SK-N-SH (cell line): ENCODE measurements around the gene CD209. TPM values are rescaled to one million over a fixed set of nuclear protein-coding genes. Genes with fewer than 3 reads are reported as not detected.

Source experiments
- CTCF ChIA-PET: fragments of 300-600, 350-600 bp; formaldehyde crosslinking; extraction: SDS; loops from one replicate; lab custom pipeline; 2021; lab: Yijun Ruan, JAX
- POLR2A ChIA-PET: fragments of 350-600 bp; sonication (Branson Sonifier 250); formaldehyde crosslinking; extraction: SDS; loops from one replicate; lab custom pipeline; 2020; ENCODE audit warnings: antibody characterized with exemption, inconsistent platforms; lab: Yijun Ruan, JAX
- DNase-seq: peaks from one replicate; pipeline ENCODE4 v3.0.0; 2012
- H2AFZ ChIP-seq: fragments of 200-600 bp; sonication (generic); 2 replicates; pipeline ENCODE4 v1.8.1; 2016; ENCODE audit warnings: antibody characterized with exemption, mild to moderate bottlenecking, low read depth
- H3F3A ChIP-seq: fragments of 200-600 bp; sonication (generic); replicated peaks from 2 replicates; pipeline ENCODE3; 2016; ENCODE audit warnings: antibody characterized with exemption, mild to moderate bottlenecking; ENCODE audit not compliant: insufficient read depth
- H3K27ac ChIP-seq, 2 experiments: fragments of 200-500 bp in 1 of 2; fragments of 200-600 bp in 1 of 2; sonication (Bioruptor generic) in 1 of 2; sonication (generic), shearing (Covaris generic) in 1 of 2; 2 replicates each; pipeline versions ENCODE4 v1.5.1 to v1.6.1; 2014 to 2016; ENCODE audit warnings: low read depth in 2 of 2, inconsistent platforms in 1 of 2, low read length in 1 of 2, mild to moderate bottlenecking in 1 of 2, mixed read lengths in 1 of 2
- H3K27me3 ChIP-seq: fragments of 200-600 bp; sonication (generic), shearing (Covaris generic); 2 replicates; pipeline ENCODE4 v1.6.1; 2016; ENCODE audit warnings: mixed run types; ENCODE audit not compliant: insufficient read depth
- H3K36me3 ChIP-seq, 2 experiments: fragments of 200-500 bp in 1 of 2; fragments of 200-600 bp in 1 of 2; sonication (Bioruptor generic) in 1 of 2; sonication (generic) in 1 of 2; replicated peaks in 1 of 2; 2 replicates each; pipeline versions ENCODE3 to v1.5.1; 2014 to 2016; ENCODE audit warnings: low read length in 1 of 2, mild to moderate bottlenecking in 1 of 2; ENCODE audit not compliant: insufficient read depth in 2 of 2, control insufficient read depth in 1 of 2
- H3K4me1 ChIP-seq, 2 experiments: fragments of 200-500 bp in 1 of 2; fragments of 200-600 bp in 1 of 2; sonication (Bioruptor generic) in 1 of 2; sonication (generic), shearing (Covaris generic) in 1 of 2; 2 replicates each; pipeline versions ENCODE4 v1.5.1 to v1.6.1; 2014 to 2016; ENCODE audit warnings: low read depth in 1 of 2, low read length in 1 of 2, mixed run types in 1 of 2; ENCODE audit not compliant: insufficient read depth in 2 of 2, control insufficient read depth in 1 of 2
- H3K4me2 ChIP-seq: fragments of 200-600 bp; sonication (generic), shearing (Covaris generic); 2 replicates; pipeline ENCODE4 v1.6.1; 2017; ENCODE audit warnings: mixed run types
- H3K4me3 ChIP-seq, 2 experiments: fragments of 200-500 bp in 1 of 2; fragments of 200-600 bp in 1 of 2; sonication (Bioruptor generic) in 1 of 2; sonication (generic), shearing (Covaris generic) in 1 of 2; 2 replicates each; pipeline versions ENCODE4 v1.5.1 to v1.8.1; 2014 to 2016; ENCODE audit warnings: low read depth in 2 of 2, inconsistent platforms in 1 of 2, low read length in 1 of 2, mild to moderate bottlenecking in 1 of 2, mixed read lengths in 1 of 2, moderate library complexity in 1 of 2
- H3K79me2 ChIP-seq: fragments of 200-600 bp; sonication (generic); 2 replicates; pipeline ENCODE4 v1.8.1; 2017; ENCODE audit warnings: mild to moderate bottlenecking; ENCODE audit not compliant: insufficient read depth
- H3K9ac ChIP-seq: fragments of 200-600 bp; sonication (generic); 2 replicates; pipeline ENCODE4 v1.6.1; 2017; ENCODE audit warnings: mixed run types
- H3K9me2 ChIP-seq: fragments of 200-600 bp; sonication (generic); 2 replicates; pipeline ENCODE4 v1.6.1; 2017; ENCODE audit warnings: mixed run types
- H3K9me3 ChIP-seq: fragments of 200-600 bp; sonication (generic); 2 replicates; pipeline ENCODE4 v1.6.1; 2017; ENCODE audit warnings: mixed run types, mild to moderate bottlenecking, moderate library complexity
- H4K20me1 ChIP-seq: fragments of 200-600 bp; sonication (generic); 2 replicates; pipeline ENCODE4 v1.6.1; 2017; ENCODE audit warnings: mild to moderate bottlenecking, mixed run types; ENCODE audit not compliant: insufficient read depth
- ELF1 ChIP-seq: IDR thresholded peaks from 2 replicates; pipeline ENCODE4 v1.4.0; 2012
- EP300 ChIP-seq, 2 experiments: IDR thresholded peaks; 2 replicates each; pipeline versions ENCODE4 v1.4.0 to v1.6.1; 2012; ENCODE audit warnings: borderline replicate concordance in 1 of 2, low read depth in 1 of 2, low read length in 1 of 2
- FOSL2 ChIP-seq: IDR thresholded peaks from 2 replicates; pipeline ENCODE4 v1.4.0; 2012; ENCODE audit warnings: low read depth, mild to moderate bottlenecking, moderate library complexity, borderline replicate concordance
- FOXJ3 ChIP-seq: sonication (generic); formaldehyde crosslinking; IDR thresholded peaks from 2 replicates; pipeline ENCODE4 v1.5.1; 2020; ENCODE audit warnings: mild to moderate bottlenecking, missing genetic modification reagents
- FOXM1 ChIP-seq: IDR thresholded peaks from 2 replicates; pipeline ENCODE4 v1.4.0; 2012; ENCODE audit warnings: low read depth, mild to moderate bottlenecking
- GABPA ChIP-seq: IDR thresholded peaks from 2 replicates; pipeline ENCODE4 v1.4.0; 2012; ENCODE audit warnings: low read depth, mild to moderate bottlenecking
- GATA2 ChIP-seq: sonication (generic); formaldehyde crosslinking; IDR thresholded peaks from 2 replicates; pipeline ENCODE4 v1.5.0; 2020; ENCODE audit warnings: mild to moderate bottlenecking, missing genetic modification reagents
- JUND ChIP-seq: IDR thresholded peaks from 2 replicates; pipeline ENCODE4 v1.4.0; 2012
- MEF2A ChIP-seq: IDR thresholded peaks from 2 replicates; pipeline ENCODE4 v1.4.0; 2012; ENCODE audit warnings: low read depth, borderline replicate concordance
- MXI1 ChIP-seq: IDR thresholded peaks from 2 replicates; pipeline ENCODE4 v1.6.1; 2012; ENCODE audit warnings: mild to moderate bottlenecking, low read depth, low read length, improper control_type of control experiment
- NFIC ChIP-seq: IDR thresholded peaks from 2 replicates; pipeline ENCODE4 v1.4.0; 2012; ENCODE audit warnings: borderline replicate concordance
- POLR2AphosphoS5 ChIP-seq: IDR thresholded peaks from 2 replicates; pipeline ENCODE4 v1.6.1; 2012; ENCODE audit warnings: low read depth, low read length
- RCOR1 ChIP-seq: fragments of 150-350 bp; IDR thresholded peaks from 2 replicates; pipeline ENCODE4 v1.6.1; 2017; ENCODE audit warnings: antibody characterized with exemption, low read length
- SIN3A ChIP-seq: IDR thresholded peaks from 2 replicates; pipeline ENCODE4 v1.6.1; 2012; ENCODE audit warnings: low read depth, mild to moderate bottlenecking, low read length, moderate library complexity, borderline replicate concordance
- TEAD4 ChIP-seq: IDR thresholded peaks from 2 replicates; pipeline ENCODE4 v1.4.0; 2012; ENCODE audit warnings: mild to moderate bottlenecking, borderline replicate concordance; ENCODE audit not compliant: insufficient read depth
- YY1 ChIP-seq: IDR thresholded peaks from 2 replicates; pipeline ENCODE4 v1.4.0; 2012; ENCODE audit warnings: low read depth, mild to moderate bottlenecking
- WGBS: methylation state at CpG from one replicate; pipeline ENCODE4 v1.1.6; 2017; ENCODE audit warnings: low lambda C conversion rate; 5-methylcytosine and 5-hydroxymethylcytosine counted together
- polyA plus RNA-seq, 3 experiments: library from polyadenylated mRNA; depleted of rRNA; stranded (reverse); fragments of >200 nt; gene quantifications; 2 replicates each; pipeline ENCODE4 v1.2.3, GENCODE V29; 2012
- TF ChIP-seq, protein P1 (sequence below): IDR thresholded peaks from 2 replicates; pipeline ENCODE4; 2012
- TF ChIP-seq, protein P2 (sequence below): IDR thresholded peaks from 2 replicates; pipeline ENCODE4 v1.4.0; 2012; ENCODE audit warnings: low read depth, borderline replicate concordance
- TF ChIP-seq, protein P3 (sequence below): fragments of 150-350 bp; IDR thresholded peaks from 2 replicates; pipeline ENCODE4 v1.6.1; 2017; ENCODE audit warnings: antibody characterized with exemption, low read length, low read depth, borderline replicate concordance
- TF ChIP-seq, protein P4 (sequence below): fragments of 150-350 bp; IDR thresholded peaks from 2 replicates; pipeline ENCODE4 v1.6.1; 2016; ENCODE audit warnings: mild to moderate bottlenecking, low read depth, low read length

CD209 gene
- polyA plus RNA-seq, 1 of the 3 experiments (the other 2 are of a cell fraction): not detected

DNA sequence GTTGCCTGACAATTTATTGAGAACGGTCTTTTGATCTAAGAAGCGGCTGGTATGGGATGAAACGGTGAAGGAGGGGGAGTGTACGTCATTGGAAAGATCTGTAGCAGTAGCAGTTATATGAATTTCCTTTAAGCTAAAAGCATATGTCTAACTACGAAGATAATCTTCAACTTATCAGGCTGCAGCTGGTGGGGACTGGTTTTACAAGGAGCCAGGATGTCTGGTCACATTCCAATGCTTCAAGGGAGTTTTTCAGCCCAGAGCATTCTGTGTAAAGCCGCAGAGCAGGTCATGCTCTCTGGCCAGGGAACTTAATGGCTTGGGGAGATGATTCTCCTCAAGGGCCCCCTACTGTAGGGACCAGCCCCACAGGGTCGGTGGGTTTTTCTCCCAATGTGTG is 44.9 kb upstream of the CD209 start (continued):
- TF ChIP-seq, protein P1, sequence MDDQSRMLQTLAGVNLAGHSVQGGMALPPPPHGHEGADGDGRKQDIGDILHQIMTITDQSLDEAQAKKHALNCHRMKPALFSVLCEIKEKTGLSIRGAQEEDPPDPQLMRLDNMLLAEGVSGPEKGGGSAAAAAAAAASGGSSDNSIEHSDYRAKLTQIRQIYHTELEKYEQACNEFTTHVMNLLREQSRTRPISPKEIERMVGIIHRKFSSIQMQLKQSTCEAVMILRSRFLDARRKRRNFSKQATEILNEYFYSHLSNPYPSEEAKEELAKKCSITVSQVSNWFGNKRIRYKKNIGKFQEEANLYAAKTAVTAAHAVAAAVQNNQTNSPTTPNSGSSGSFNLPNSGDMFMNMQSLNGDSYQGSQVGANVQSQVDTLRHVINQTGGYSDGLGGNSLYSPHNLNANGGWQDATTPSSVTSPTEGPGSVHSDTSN: no peak
- TF ChIP-seq YY1 (no peak), FOXM1 (no peak)
- TF ChIP-seq, all 33 proteins: peak for 0

DNA sequence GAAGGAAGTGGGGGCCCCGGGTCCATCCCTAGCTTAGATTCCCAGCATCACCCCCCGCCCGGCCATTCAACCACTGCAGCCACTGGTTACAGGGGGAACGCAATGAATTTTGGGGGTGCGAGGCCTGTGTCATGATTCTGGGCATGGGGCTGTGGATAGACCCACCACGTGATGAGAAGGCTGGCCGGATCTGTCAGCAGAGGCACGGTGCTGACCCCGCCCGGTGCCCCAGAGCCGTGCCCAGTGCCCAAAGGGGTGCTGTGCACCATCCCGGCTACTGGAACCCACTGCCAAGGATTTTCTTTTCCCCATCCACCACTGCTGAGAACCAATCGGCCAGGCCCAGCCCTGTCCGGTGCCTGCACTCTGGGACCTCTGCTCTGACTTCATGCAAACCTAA is 43.1 kb upstream of the CD209 start:
- Histone ChIP-seq H3F3A (no peaks in the 10 kb centered on the region), H3K36me3 (no peaks in the 10 kb centered on the region), H4K20me1 (no peaks in the 10 kb centered on the region), H3K79me2 (no peaks in the 10 kb centered on the region), H3K4me1 (no peaks in the 10 kb centered on the region), H3K27ac (no peak overlapping the region), H3K9ac (no peak overlapping the region), H3K9me2 (no peaks in the 10 kb centered on the region), H2AFZ (no peak overlapping the region), H3K4me2 (no peak overlapping the region), H3K27me3 (peaks cover 43% of the 10 kb centered on the region), H3K9me3 (no peaks in the 10 kb centered on the region), H3K4me3 (no peak overlapping the region)
- POLR2A ChIA-PET: no interaction called here
- no peak for DNase-seq
- TF ChIP-seq EP300 (IDR thresholded peaks at IDR 0.05; ENCODE audit: borderline replicate concordance in 1 of 2, low read depth in 1 of 2, low read length in 1 of 2): no peak
- TF ChIP-seq MXI1: no peak
- no peak for TF ChIP-seq FOSL2
- TF ChIP-seq, protein P2, sequence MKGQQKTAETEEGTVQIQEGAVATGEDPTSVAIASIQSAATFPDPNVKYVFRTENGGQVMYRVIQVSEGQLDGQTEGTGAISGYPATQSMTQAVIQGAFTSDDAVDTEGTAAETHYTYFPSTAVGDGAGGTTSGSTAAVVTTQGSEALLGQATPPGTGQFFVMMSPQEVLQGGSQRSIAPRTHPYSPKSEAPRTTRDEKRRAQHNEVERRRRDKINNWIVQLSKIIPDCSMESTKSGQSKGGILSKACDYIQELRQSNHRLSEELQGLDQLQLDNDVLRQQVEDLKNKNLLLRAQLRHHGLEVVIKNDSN: no peak
- no peak for TF ChIP-seq SIN3A
- TF ChIP-seq, protein P3, sequence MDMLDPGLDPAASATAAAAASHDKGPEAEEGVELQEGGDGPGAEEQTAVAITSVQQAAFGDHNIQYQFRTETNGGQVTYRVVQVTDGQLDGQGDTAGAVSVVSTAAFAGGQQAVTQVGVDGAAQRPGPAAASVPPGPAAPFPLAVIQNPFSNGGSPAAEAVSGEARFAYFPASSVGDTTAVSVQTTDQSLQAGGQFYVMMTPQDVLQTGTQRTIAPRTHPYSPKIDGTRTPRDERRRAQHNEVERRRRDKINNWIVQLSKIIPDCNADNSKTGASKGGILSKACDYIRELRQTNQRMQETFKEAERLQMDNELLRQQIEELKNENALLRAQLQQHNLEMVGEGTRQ: no peak
- no peak for TF ChIP-seq FOXJ3
- no peak for TF ChIP-seq TEAD4
- no peak for TF ChIP-seq GATA2
- no peak for TF ChIP-seq MEF2A
- TF ChIP-seq RCOR1: no peak
- no peak for TF ChIP-seq FOXM1
- TF ChIP-seq, protein P1: no peak
- TF ChIP-seq YY1: no peak
- TF ChIP-seq, protein P4, sequence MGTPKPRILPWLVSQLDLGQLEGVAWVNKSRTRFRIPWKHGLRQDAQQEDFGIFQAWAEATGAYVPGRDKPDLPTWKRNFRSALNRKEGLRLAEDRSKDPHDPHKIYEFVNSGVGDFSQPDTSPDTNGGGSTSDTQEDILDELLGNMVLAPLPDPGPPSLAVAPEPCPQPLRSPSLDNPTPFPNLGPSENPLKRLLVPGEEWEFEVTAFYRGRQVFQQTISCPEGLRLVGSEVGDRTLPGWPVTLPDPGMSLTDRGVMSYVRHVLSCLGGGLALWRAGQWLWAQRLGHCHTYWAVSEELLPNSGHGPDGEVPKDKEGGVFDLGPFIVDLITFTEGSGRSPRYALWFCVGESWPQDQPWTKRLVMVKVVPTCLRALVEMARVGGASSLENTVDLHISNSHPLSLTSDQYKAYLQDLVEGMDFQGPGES: no peak
- TF ChIP-seq POLR2AphosphoS5: no peak
- TF ChIP-seq JUND: no peak
- TF ChIP-seq GABPA: no peak
- TF ChIP-seq ELF1: no peak
- no peak for TF ChIP-seq NFIC
- CTCF ChIA-PET: interaction anchor here (0.6 to 2.9 kb wide), 4 partner anchors 9 to 688 kb away, joined by 3 to 11 read pairs (median 6); partner anchors contain the start of gene TRAPPC5
- 13% methylated on average over 11 of the region's 14 CpGs for WGBS
